Liver (tissue), 9 donors: ENCODE results near the gene PUS3. TPM values are rescaled to one million over a fixed set of nuclear protein-coding genes. Genes with fewer than 3 reads are reported as not detected.

Experiments used
- DNase-seq: peaks from one replicate; pipeline ENCODE4 v3.0.0-alpha.2; 2017; ENCODE audit warnings: low spot score
- H3K27ac ChIP-seq, 2 donors: one replicate each; pipeline ENCODE4 v1.7.0; 2013; ENCODE audit warnings: inconsistent platforms in 2 of 2, low read length in 2 of 2, control low read depth in 1 of 2, low read depth in 1 of 2, mild to moderate bottlenecking in 1 of 2
- H3K27me3 ChIP-seq, 4 donors: one replicate each; pipeline versions ENCODE4 v1.6.1 to v1.7.0; 2013; ENCODE audit warnings: low read length in 3 of 4, inconsistent platforms in 1 of 4, mild to moderate bottlenecking in 1 of 4, moderate library complexity in 1 of 4; ENCODE audit not compliant: control insufficient read depth in 4 of 4, insufficient read depth in 4 of 4
- H3K36me3 ChIP-seq, 4 donors: one replicate each; pipeline versions ENCODE4 v1.6.1 to v1.7.0; 2013; ENCODE audit warnings: low read length in 3 of 4, mild to moderate bottlenecking in 3 of 4, low read depth in 1 of 4, moderate library complexity in 1 of 4; ENCODE audit not compliant: control insufficient read depth in 4 of 4, insufficient read depth in 3 of 4
- H3K4me1 ChIP-seq, 4 donors: one replicate each; pipeline versions ENCODE4 v1.6.1 to v1.7.0; 2013; ENCODE audit warnings: low read length in 3 of 4, mild to moderate bottlenecking in 3 of 4, moderate library complexity in 1 of 4; ENCODE audit not compliant: control insufficient read depth in 4 of 4, insufficient read depth in 4 of 4
- H3K4me3 ChIP-seq, 3 donors: one replicate each; pipeline versions ENCODE4 v1.6.1 to v1.7.0; 2013; ENCODE audit warnings: low read length in 3 of 3, control low read depth in 1 of 3, low read depth in 1 of 3, mild to moderate bottlenecking in 1 of 3
- H3K9ac ChIP-seq, 2 donors: one replicate each; pipeline ENCODE4 v1.7.0; 2013; ENCODE audit warnings: low read length in 2 of 2, mild to moderate bottlenecking in 2 of 2, moderate library complexity in 2 of 2, control low read depth in 1 of 2, low read depth in 1 of 2
- H3K9me3 ChIP-seq, 4 donors: one replicate each; pipeline versions ENCODE4 v1.6.1 to v1.7.0; 2013; ENCODE audit warnings: low read length in 3 of 4; ENCODE audit not compliant: control insufficient read depth in 4 of 4
- CTCF ChIP-seq: fragments of 150-350 bp; IDR thresholded peaks from 2 replicates; pipeline ENCODE4 v1.5.1; 2017; ENCODE audit warnings: improper control_type of control experiment, low read depth, low read length; ENCODE audit not compliant: missing input control
- EGR1 ChIP-seq, 2 donors: IDR thresholded peaks; 2 replicates each; pipeline ENCODE4 v1.6.1; 2016 to 2018; ENCODE audit warnings: antibody characterized with exemption in 2 of 2, low read depth in 2 of 2
- FOXA1 ChIP-seq: IDR thresholded peaks from 2 replicates; pipeline ENCODE4 v1.6.1; 2016; ENCODE audit warnings: antibody characterized with exemption
- FOXA2 ChIP-seq: IDR thresholded peaks from 2 replicates; pipeline ENCODE4 v1.6.1; 2016; ENCODE audit warnings: antibody characterized with exemption
- GABPA ChIP-seq, 2 donors: IDR thresholded peaks in 1 of 2; conservative IDR thresholded peaks in 1 of 2; 2 replicates each; pipeline ENCODE4 v1.6.1; 2016; ENCODE audit warnings: antibody characterized with exemption in 2 of 2, mild to moderate bottlenecking in 1 of 2, moderate library complexity in 1 of 2
- HNF4A ChIP-seq, 2 donors: conservative IDR thresholded peaks; 2 replicates each; pipeline ENCODE4 v1.6.1; 2016; ENCODE audit warnings: antibody characterized with exemption in 2 of 2, mild to moderate bottlenecking in 2 of 2
- HNF4G ChIP-seq: IDR thresholded peaks from 2 replicates; pipeline ENCODE4 v1.6.1; 2016; ENCODE audit warnings: antibody characterized with exemption
- JUND ChIP-seq, 2 donors: IDR thresholded peaks; 2 replicates each; pipeline ENCODE4 v1.6.1; 2016; ENCODE audit warnings: antibody characterized with exemption in 2 of 2
- NR2F2 ChIP-seq: IDR thresholded peaks from 2 replicates; pipeline ENCODE4 v1.6.1; 2016; ENCODE audit warnings: antibody characterized with exemption
- RAD21 ChIP-seq, 2 donors: IDR thresholded peaks; 2 replicates each; pipeline ENCODE4 v1.6.1; 2016; ENCODE audit warnings: antibody characterized with exemption in 2 of 2, mild to moderate bottlenecking in 2 of 2
- RXRA ChIP-seq, 2 donors: IDR thresholded peaks; 2 replicates each; pipeline ENCODE4 v1.6.1; 2017 to 2018; ENCODE audit warnings: antibody characterized with exemption in 2 of 2, mild to moderate bottlenecking in 1 of 2
- SP1 ChIP-seq: IDR thresholded peaks from 2 replicates; pipeline ENCODE4 v1.6.1; 2018; ENCODE audit warnings: antibody characterized with exemption, mild to moderate bottlenecking
- TAF1 ChIP-seq: conservative IDR thresholded peaks from 2 replicates; pipeline ENCODE4 v1.6.1; 2016; ENCODE audit warnings: antibody characterized with exemption, mild to moderate bottlenecking
- YY1 ChIP-seq: IDR thresholded peaks from 2 replicates; pipeline ENCODE4 v1.6.1; 2016; ENCODE audit warnings: antibody characterized with exemption, mild to moderate bottlenecking
- WGBS: extraction: QIAGEN DNeasy Blood & Tissue Kit; methylation state at CpG from one replicate; pipeline ENCODE4 v1.1.7; 2013; 5-methylcytosine and 5-hydroxymethylcytosine counted together
- polyA plus RNA-seq, 2 donors: library from polyadenylated mRNA; stranded (reverse) in 1 of 2; unstranded in 1 of 2; fragments of 200-250 nt in 1 of 2; fragments of >200 nt in 1 of 2; fragmentation: Nextera tagmentation in 1 of 2; extraction: Ambion mirVana in 1 of 2; gene quantifications; one replicate each; pipeline versions ENCODE4 v1.2.1 to v1.2.3, GENCODE V29; 2013 to 2015
- total RNA-seq, 2 donors: library from RNA; depleted of rRNA; stranded (reverse); fragments of >200 nt; gene quantifications; one replicate each; pipeline ENCODE4 v1.2.3, GENCODE V29; 2014
- TF ChIP-seq, protein P1 (sequence below): IDR thresholded peaks from 2 replicates; pipeline ENCODE4 v1.6.1; 2016; ENCODE audit warnings: antibody characterized with exemption, mild to moderate bottlenecking
- TF ChIP-seq, protein P2 (sequence below): IDR thresholded peaks from 2 replicates; pipeline ENCODE4 v1.6.1; 2016; ENCODE audit warnings: antibody characterized with exemption
- TF ChIP-seq, protein P3 (sequence below): IDR thresholded peaks from 2 replicates; pipeline ENCODE4 v1.6.1; 2016; ENCODE audit warnings: antibody characterized with exemption
- donor health status: healthy.
- donor health status: healthy.
- donor health status: healthy.
- donor health status: healthy.
- donor health status: healthy.

PUS3 gene
- total and polyA plus RNA-seq, 4 donors, result 15.5 to 22.2 (median 17.1) TPM

- no peak overlapping the region for H3K4me3 ChIP-seq
- WGBS, result 74% methylated on average over 12 of the region's 12 CpGs
- H3K27me3 ChIP-seq, result no peaks in the 10 kb centered on the region
- no peaks in the 10 kb centered on the region for H3K9me3 ChIP-seq
- no peak for TF ChIP-seq GABPA (IDR thresholded peaks at IDR 0.05 in 1 of 2, conservative IDR thresholded peaks at IDR 0.05 in 1 of 2)
- TF ChIP-seq FOXA1, result no peak
- TF ChIP-seq, protein P1, sequence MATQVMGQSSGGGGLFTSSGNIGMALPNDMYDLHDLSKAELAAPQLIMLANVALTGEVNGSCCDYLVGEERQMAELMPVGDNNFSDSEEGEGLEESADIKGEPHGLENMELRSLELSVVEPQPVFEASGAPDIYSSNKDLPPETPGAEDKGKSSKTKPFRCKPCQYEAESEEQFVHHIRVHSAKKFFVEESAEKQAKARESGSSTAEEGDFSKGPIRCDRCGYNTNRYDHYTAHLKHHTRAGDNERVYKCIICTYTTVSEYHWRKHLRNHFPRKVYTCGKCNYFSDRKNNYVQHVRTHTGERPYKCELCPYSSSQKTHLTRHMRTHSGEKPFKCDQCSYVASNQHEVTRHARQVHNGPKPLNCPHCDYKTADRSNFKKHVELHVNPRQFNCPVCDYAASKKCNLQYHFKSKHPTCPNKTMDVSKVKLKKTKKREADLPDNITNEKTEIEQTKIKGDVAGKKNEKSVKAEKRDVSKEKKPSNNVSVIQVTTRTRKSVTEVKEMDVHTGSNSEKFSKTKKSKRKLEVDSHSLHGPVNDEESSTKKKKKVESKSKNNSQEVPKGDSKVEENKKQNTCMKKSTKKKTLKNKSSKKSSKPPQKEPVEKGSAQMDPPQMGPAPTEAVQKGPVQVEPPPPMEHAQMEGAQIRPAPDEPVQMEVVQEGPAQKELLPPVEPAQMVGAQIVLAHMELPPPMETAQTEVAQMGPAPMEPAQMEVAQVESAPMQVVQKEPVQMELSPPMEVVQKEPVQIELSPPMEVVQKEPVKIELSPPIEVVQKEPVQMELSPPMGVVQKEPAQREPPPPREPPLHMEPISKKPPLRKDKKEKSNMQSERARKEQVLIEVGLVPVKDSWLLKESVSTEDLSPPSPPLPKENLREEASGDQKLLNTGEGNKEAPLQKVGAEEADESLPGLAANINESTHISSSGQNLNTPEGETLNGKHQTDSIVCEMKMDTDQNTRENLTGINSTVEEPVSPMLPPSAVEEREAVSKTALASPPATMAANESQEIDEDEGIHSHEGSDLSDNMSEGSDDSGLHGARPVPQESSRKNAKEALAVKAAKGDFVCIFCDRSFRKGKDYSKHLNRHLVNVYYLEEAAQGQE, result no peak
- no peak for TF ChIP-seq SP1
- no peak for TF ChIP-seq EGR1 (IDR thresholded peaks at IDR 0.05; ENCODE audit: low read depth in 2 of 2)
- TF ChIP-seq, protein P2, sequence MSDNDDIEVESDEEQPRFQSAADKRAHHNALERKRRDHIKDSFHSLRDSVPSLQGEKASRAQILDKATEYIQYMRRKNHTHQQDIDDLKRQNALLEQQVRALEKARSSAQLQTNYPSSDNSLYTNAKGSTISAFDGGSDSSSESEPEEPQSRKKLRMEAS, result no peak
- TF ChIP-seq, protein P3, sequence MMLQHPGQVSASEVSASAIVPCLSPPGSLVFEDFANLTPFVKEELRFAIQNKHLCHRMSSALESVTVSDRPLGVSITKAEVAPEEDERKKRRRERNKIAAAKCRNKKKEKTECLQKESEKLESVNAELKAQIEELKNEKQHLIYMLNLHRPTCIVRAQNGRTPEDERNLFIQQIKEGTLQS, result no peak
- no peak for TF ChIP-seq NR2F2
- H3K9ac ChIP-seq, result no peak overlapping the region
- no peaks in the 10 kb centered on the region for H3K4me1 ChIP-seq
- no peaks in the 10 kb centered on the region for H3K36me3 ChIP-seq
- peak; percentile 25 for DNase-seq
- no peak overlapping the region for H3K27ac ChIP-seq
These were observed 30.2 kb upstream of the PUS3 start for GRCh38 chr11:125933030-125933813.

DNA sequence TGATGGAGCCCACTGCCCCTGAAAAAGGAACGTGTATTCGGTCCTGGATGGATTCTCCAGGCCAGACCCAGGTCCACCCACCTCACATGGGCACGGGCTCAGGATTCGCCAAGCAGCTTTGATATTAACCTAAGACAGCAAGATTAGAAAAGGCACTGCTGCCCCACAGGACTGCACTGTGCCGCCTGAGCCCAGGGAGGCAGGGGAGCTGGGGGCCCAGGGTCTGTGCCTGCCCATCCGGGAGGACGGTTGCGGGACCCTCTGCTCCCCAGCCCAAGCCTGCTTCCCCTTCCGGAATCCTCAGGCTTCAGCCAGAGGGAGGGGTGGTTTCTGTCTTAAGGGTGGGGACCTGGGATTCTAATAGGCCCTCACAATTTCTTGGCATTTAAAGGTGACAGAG is 29.3 kb upstream of the PUS3 start:
- no peak for TF ChIP-seq RAD21 (IDR thresholded peaks at IDR 0.05)
- TF ChIP-seq HNF4G, result no peak
- TF ChIP-seq RXRA (IDR thresholded peaks at IDR 0.05), result no peak
- no peak for TF ChIP-seq NR2F2
- no peak for TF ChIP-seq SP1
- no peak for TF ChIP-seq FOXA2
- TF ChIP-seq, protein P2, result no peak
- TF ChIP-seq CTCF, result no peak
- TF ChIP-seq, protein P3, result no peak
- TF ChIP-seq JUND (IDR thresholded peaks at IDR 0.05), result no peak
- no peak for TF ChIP-seq TAF1
- no peak for TF ChIP-seq YY1
- TF ChIP-seq HNF4A (conservative IDR thresholded peaks at IDR 0.05), result no peak
- Histone ChIP-seq H3K36me3 (no peaks in the 10 kb centered on the region), H3K4me3 (no peak overlapping the region), H3K9ac (no peak overlapping the region), H3K9me3 (no peaks in the 10 kb centered on the region), H3K27ac (no peak overlapping the region), H3K4me1 (no peaks in the 10 kb centered on the region), H3K27me3 (no peaks in the 10 kb centered on the region)
- no peak for DNase-seq
- 93% methylated on average over 9 of the region's 9 CpGs for WGBS
